ENCODE results near the gene LPCAT4. TPM values are rescaled to one million over a fixed set of nuclear protein-coding genes. Genes with fewer than 3 reads are reported as not detected.

The LPCAT4 gene
- total and polyA plus RNA-seq, 9 donors: 8.9 to 44.3 (median 33.8) TPM

GRCh38 chr15:34360298-34360697 lies 6.7 kb downstream of the LPCAT4 start:
- Histone ChIP-seq H3K36me3 (no peaks in the 10 kb centered on the region), H3K27ac (no peak overlapping the region), H3K9me3 (no peaks in the 10 kb centered on the region), H3K4me3 (no peak overlapping the region), H3K4me1 (ENCODE audit: insufficient read depth) (no peaks in the 10 kb centered on the region), H3K27me3 (no peaks in the 10 kb centered on the region)
- intact Hi-C loops (cut with DNase I): loop anchor here in 1 of 4 donors (10.0 kb wide), 1 partner anchor 125 kb away; no protein-coding TSS in a partner anchor
- WGBS, 3 donors: 92% methylated on average over 1 of the region's 1 CpG
- no peak for DNase-seq
- TF ChIP-seq CTCF (IDR thresholded peaks at IDR 0.05): no peak
- TF ChIP-seq POLR2A (IDR thresholded peaks at IDR 0.05): no peak
- TF ChIP-seq EP300 (IDR thresholded peaks at IDR 0.05): no peak

- DNase-seq: no peak
- no peaks in the 10 kb centered on the region for H3K4me1 ChIP-seq (ENCODE audit: insufficient read depth)
- no peak for TF ChIP-seq POLR2A (IDR thresholded peaks at IDR 0.05)
- no peaks in the 10 kb centered on the region for H3K27me3 ChIP-seq
- no peaks in the 10 kb centered on the region for H3K9me3 ChIP-seq
- H3K27ac ChIP-seq: no peak overlapping the region
- intact Hi-C loops (cut with DNase I): loop anchor here in 1 of 4 donors (10.0 kb wide), 1 partner anchor 105 kb away; no protein-coding TSS in a partner anchor
- no peak overlapping the region for H3K4me3 ChIP-seq
- whole genome bisulfite sequencing, 3 donors: 84 to 88% (median 85%) methylated on average over 3 of the region's 3 CpGs
- no peaks in the 10 kb centered on the region for H3K36me3 ChIP-seq
Measured at GRCh38 chr15:34359416-34359815, 7.6 kb downstream of the LPCAT4 start.

GRCh38 chr15:34358948-34359347 lies 8.0 kb downstream of the LPCAT4 start:
- intact Hi-C loops (cut with DNase I): loop anchor here in 1 of 4 donors (10.0 kb wide), 1 partner anchor 104 kb away; no protein-coding TSS in a partner anchor
- no peak for DNase-seq
- H3K27ac ChIP-seq: no peak overlapping the region
- H3K27me3 ChIP-seq: no peaks in the 10 kb centered on the region
- WGBS, 3 donors: 87 to 96% (median 95%) methylated on average over 4 of the region's 4 CpGs
- no peaks in the 10 kb centered on the region for H3K9me3 ChIP-seq
- TF ChIP-seq EP300 (IDR thresholded peaks at IDR 0.05): no peak
- no peak for TF ChIP-seq CTCF (IDR thresholded peaks at IDR 0.05)
- TF ChIP-seq POLR2A (IDR thresholded peaks at IDR 0.05): no peak
- no peaks in the 10 kb centered on the region for H3K36me3 ChIP-seq
- H3K4me1 ChIP-seq (ENCODE audit: insufficient read depth): no peaks in the 10 kb centered on the region
- H3K4me3 ChIP-seq: no peak overlapping the region

GRCh38 chr15:34358367-34358766 lies 8.6 kb downstream of the LPCAT4 start:
- TF ChIP-seq CTCF (IDR thresholded peaks at IDR 0.05): no peak
- TF ChIP-seq EP300 (IDR thresholded peaks at IDR 0.05): no peak
- TF ChIP-seq POLR2A (IDR thresholded peaks at IDR 0.05): no peak
- intact Hi-C loops (cut with DNase I): loop anchor here in 1 of 4 donors (10.0 kb wide), 1 partner anchor 104 kb away; no protein-coding TSS in a partner anchor
- Histone ChIP-seq H3K4me3 (no peak overlapping the region), H3K36me3 (no peaks in the 10 kb centered on the region), H3K9me3 (no peaks in the 10 kb centered on the region), H3K27me3 (no peaks in the 10 kb centered on the region), H3K27ac (no peak overlapping the region), H3K4me1 (ENCODE audit: insufficient read depth) (no peaks in the 10 kb centered on the region)
- DNase-seq: no peak
- WGBS, 3 donors: 63 to 76% (median 71%) methylated on average over 3 of the region's 3 CpGs

GRCh38 chr15:34357653-34358052 lies 9.3 kb downstream of the LPCAT4 start:
- Histone ChIP-seq H3K27me3 (no peaks in the 10 kb centered on the region), H3K9me3 (no peaks in the 10 kb centered on the region), H3K27ac (no peak overlapping the region), H3K4me1 (ENCODE audit: insufficient read depth) (no peaks in the 10 kb centered on the region), H3K36me3 (no peaks in the 10 kb centered on the region), H3K4me3 (no peak overlapping the region)
- intact Hi-C loops (cut with DNase I): loop anchor here in 1 of 4 donors (10.0 kb wide), 1 partner anchor 103 kb away; no protein-coding TSS in a partner anchor
- no peak for DNase-seq
- no peak for TF ChIP-seq POLR2A (IDR thresholded peaks at IDR 0.05)
- no peak for TF ChIP-seq CTCF (IDR thresholded peaks at IDR 0.05)
- no peak for TF ChIP-seq EP300 (IDR thresholded peaks at IDR 0.05)
- 59 to 82% (median 73%) methylated on average over 1 of the region's 1 CpG for WGBS, 3 donors

All from ovary (tissue), 9 donors.